Adrenal gland (tissue), 5 donors: ENCODE measurements around the gene BLCAP.

Experiments used
- POLR2A ChIP-seq, 2 donors: fragments of 450-650 bp; IDR thresholded peaks; one replicate each; pipeline ENCODE4 v1.6.1; 2017; ENCODE audit warnings: antibody characterized with exemption in 2 of 2, mild to moderate bottlenecking in 2 of 2, moderate library complexity in 1 of 2
- TF ChIP-seq, protein P1 (sequence below), 6 experiments: fragments of 450-650 bp in 4 of 6; fragments of 200-600 bp in 2 of 6; sonication (generic) in 1 of 6; IDR thresholded peaks; 1 replicate in 5 of 6; 2 replicates in 1 of 6; pipeline versions ENCODE4 v1.5.1 to v1.8.0; 2016 to 2021; ENCODE audit warnings: antibody characterized with exemption in 6 of 6, mild to moderate bottlenecking in 2 of 6, moderate library complexity in 1 of 6
- donor health status: DM: no; HTN: no; CAD: no.

DNA sequence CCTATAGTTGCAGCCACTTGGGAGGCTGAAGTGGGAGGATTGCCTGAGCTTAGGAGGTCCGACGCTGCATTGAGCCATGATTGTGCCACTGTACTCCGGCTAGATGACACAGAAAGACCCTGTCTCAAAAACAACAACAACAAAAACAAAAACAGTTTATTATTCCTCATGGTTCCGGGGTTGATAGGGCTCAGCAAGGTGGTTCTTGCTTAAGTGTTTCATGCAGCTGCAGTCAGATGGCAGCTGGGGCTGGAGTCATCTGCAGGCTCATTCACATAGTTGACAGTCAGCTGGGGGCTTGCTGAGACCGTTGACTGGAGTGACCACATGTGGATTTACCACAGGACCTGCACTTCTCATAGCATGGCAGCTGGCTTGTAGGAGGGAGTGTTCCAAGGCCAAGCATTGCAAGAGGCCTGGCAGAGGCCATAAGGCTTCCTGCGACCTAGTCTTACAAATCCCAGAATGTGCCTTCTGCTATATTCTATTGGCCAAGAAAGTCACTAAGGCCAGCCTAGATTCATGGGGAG lies 35.5 kb downstream of the BLCAP start:
- TF ChIP-seq, protein P1, sequence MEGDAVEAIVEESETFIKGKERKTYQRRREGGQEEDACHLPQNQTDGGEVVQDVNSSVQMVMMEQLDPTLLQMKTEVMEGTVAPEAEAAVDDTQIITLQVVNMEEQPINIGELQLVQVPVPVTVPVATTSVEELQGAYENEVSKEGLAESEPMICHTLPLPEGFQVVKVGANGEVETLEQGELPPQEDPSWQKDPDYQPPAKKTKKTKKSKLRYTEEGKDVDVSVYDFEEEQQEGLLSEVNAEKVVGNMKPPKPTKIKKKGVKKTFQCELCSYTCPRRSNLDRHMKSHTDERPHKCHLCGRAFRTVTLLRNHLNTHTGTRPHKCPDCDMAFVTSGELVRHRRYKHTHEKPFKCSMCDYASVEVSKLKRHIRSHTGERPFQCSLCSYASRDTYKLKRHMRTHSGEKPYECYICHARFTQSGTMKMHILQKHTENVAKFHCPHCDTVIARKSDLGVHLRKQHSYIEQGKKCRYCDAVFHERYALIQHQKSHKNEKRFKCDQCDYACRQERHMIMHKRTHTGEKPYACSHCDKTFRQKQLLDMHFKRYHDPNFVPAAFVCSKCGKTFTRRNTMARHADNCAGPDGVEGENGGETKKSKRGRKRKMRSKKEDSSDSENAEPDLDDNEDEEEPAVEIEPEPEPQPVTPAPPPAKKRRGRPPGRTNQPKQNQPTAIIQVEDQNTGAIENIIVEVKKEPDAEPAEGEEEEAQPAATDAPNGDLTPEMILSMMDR (IDR thresholded peaks at IDR 0.05), result no peak
- TF ChIP-seq POLR2A (IDR thresholded peaks at IDR 0.05), result no peak
